Thoracic aorta (tissue), 2 donors: ENCODE data around the gene SSBP4. TPM values are rescaled to one million over a fixed set of nuclear protein-coding genes. Genes with fewer than 3 reads are reported as not detected.
A peak's percentile ranks its signal among the peaks of the same experiment; 100 is the strongest.

Experiments used
- ATAC-seq: fragments of 150-250 bp; one replicate; pipeline ENCODE4 v1.8.0; 2017; ENCODE audit warnings: low read depth; ENCODE audit not compliant: insufficient number of reproducible peaks, low FRiP score
- DNase-seq: peaks from one replicate; pipeline ENCODE4 v3.0.0-alpha.2; 2020; ENCODE audit warnings: low spot score
- H3K27ac ChIP-seq, 2 donors: fragments of 200-600 bp; sonication (generic); 1 replicate in 1 of 2; 2 replicates in 1 of 2; pipeline ENCODE4 v1.5.1; 2016; ENCODE audit warnings: mild to moderate bottlenecking in 2 of 2, moderate library complexity in 2 of 2
- H3K27me3 ChIP-seq: fragments of 200-600 bp; sonication (generic); replicated peaks from 2 replicates; pipeline ENCODE4 v1.6.0; 2016; ENCODE audit warnings: mild to moderate bottlenecking; ENCODE audit not compliant: insufficient read depth
- H3K36me3 ChIP-seq: fragments of 200-600 bp; sonication (generic); one replicate; pipeline ENCODE4 v1.5.1; 2016
- H3K4me1 ChIP-seq, 2 donors: fragments of 200-600 bp; sonication (generic); 1 replicate in 1 of 2; 2 replicates in 1 of 2; pipeline versions ENCODE4 v1.5.1 to v1.6.0; 2016; ENCODE audit warnings: low read depth in 2 of 2, mild to moderate bottlenecking in 1 of 2; ENCODE audit not compliant: control insufficient read depth in 1 of 2
- H3K4me3 ChIP-seq: fragments of 200-600 bp; sonication (generic); 2 replicates; pipeline ENCODE4 v1.5.1; 2016; ENCODE audit warnings: mild to moderate bottlenecking
- H3K9me3 ChIP-seq: fragments of 200-600 bp; sonication (generic); 2 replicates; pipeline ENCODE4 v1.5.1; 2016
- total RNA-seq, 2 donors: library from RNA; depleted of rRNA; stranded (reverse); fragments of >200 nt; gene quantifications; one replicate each; pipeline versions ENCODE4 v1.1.0 to v1.2.3, GENCODE V29; 2016
- TF ChIP-seq, protein P1 (sequence below): fragments of 200-600 bp; sonication (generic); IDR thresholded peaks from one replicate; pipeline ENCODE4 v1.5.1; 2019; ENCODE audit warnings: antibody characterized with exemption

The SSBP4 gene
- total RNA-seq, 2 donors from 2014 or later: 87.7 to 94.9 TPM

- Histone ChIP-seq H3K27me3 (no peaks in the 10 kb centered on the region), H3K4me1 (peaks cover 11 to 71% of the 10 kb centered on the region in 2 donors), H3K9me3 (no peaks in the 10 kb centered on the region), H3K36me3 (no peaks in the 10 kb centered on the region), H3K4me3 (no peak overlapping the region), H3K27ac (peak overlapping the region in 1 of 2 donors; percentile 39)
- DNase-seq: no peak
- ATAC-seq: no peak
- TF ChIP-seq, protein P1, sequence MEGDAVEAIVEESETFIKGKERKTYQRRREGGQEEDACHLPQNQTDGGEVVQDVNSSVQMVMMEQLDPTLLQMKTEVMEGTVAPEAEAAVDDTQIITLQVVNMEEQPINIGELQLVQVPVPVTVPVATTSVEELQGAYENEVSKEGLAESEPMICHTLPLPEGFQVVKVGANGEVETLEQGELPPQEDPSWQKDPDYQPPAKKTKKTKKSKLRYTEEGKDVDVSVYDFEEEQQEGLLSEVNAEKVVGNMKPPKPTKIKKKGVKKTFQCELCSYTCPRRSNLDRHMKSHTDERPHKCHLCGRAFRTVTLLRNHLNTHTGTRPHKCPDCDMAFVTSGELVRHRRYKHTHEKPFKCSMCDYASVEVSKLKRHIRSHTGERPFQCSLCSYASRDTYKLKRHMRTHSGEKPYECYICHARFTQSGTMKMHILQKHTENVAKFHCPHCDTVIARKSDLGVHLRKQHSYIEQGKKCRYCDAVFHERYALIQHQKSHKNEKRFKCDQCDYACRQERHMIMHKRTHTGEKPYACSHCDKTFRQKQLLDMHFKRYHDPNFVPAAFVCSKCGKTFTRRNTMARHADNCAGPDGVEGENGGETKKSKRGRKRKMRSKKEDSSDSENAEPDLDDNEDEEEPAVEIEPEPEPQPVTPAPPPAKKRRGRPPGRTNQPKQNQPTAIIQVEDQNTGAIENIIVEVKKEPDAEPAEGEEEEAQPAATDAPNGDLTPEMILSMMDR: no peak
These were observed 4.2 kb downstream of the SSBP4 start for GRCh38 chr19:18423258-18424020.

- H3K27me3 ChIP-seq: no peaks in the 10 kb centered on the region
- ATAC-seq (no peak), DNase-seq (no peak)
- TF ChIP-seq, protein P1: no peak
- H3K4me1 ChIP-seq: peaks cover 10 to 73% of the 10 kb centered on the region in 2 donors
- no peak overlapping the region for H3K4me3 ChIP-seq
- no peaks in the 10 kb centered on the region for H3K9me3 ChIP-seq
- peak overlapping the region in 1 of 2 donors; percentile 39 for H3K27ac ChIP-seq
- H3K36me3 ChIP-seq: no peaks in the 10 kb centered on the region
These were observed 5.1 kb downstream of the SSBP4 start for GRCh38 chr19:18424122-18424889.

- peak overlapping the region; percentile 77 to 86 for H3K27ac ChIP-seq
- no peaks in the 10 kb centered on the region for H3K27me3 ChIP-seq
- DNase-seq (no peak), ATAC-seq (no peak)
- no peaks in the 10 kb centered on the region for H3K36me3 ChIP-seq
- no peak overlapping the region for H3K4me3 ChIP-seq
- H3K9me3 ChIP-seq: no peaks in the 10 kb centered on the region
- TF ChIP-seq, protein P1: no peak
- peaks cover 15 to 79% of the 10 kb centered on the region in 2 donors for H3K4me1 ChIP-seq
These were observed 5.8 kb downstream of the SSBP4 start for GRCh38 chr19:18424890-18425514.

- no peak for DNase-seq
- H3K4me1 ChIP-seq: peaks cover 15 to 71% of the 10 kb centered on the region in 2 donors
These were observed 6.6 kb downstream of the SSBP4 start for GRCh38 chr19:18425515-18426415.

More at GRCh38 chr19:18425515-18426415, 6.6 kb downstream of the SSBP4 start:
- Histone ChIP-seq H3K9me3 (no peaks in the 10 kb centered on the region), H3K27me3 (no peaks in the 10 kb centered on the region), H3K4me3 (no peak overlapping the region), H3K36me3 (no peaks in the 10 kb centered on the region), H3K27ac (peak overlapping the region; percentile 77 to 86)
- TF ChIP-seq, protein P1: peak; percentile 60
- ATAC-seq: peak; percentile 30
